Neuronal stem cell (in vitro differentiated cells): ENCODE measurements around the gene RGS6.

Experiments used
- DNase-seq: peaks from one replicate; pipeline ENCODE4 v3.0.0-alpha.2; 2013; ENCODE audit warnings: low spot score
- H2AFZ ChIP-seq: one replicate; pipeline ENCODE4 v1.6.1; 2013; ENCODE audit warnings: mild to moderate bottlenecking, low read length, inconsistent platforms
- H2AK5ac ChIP-seq: 2 replicates; pipeline ENCODE4 v1.6.1; 2013; ENCODE audit warnings: low read depth, mild to moderate bottlenecking, inconsistent platforms, low read length, moderate library complexity, mixed read lengths
- H2BK120ac ChIP-seq: 2 replicates; pipeline ENCODE4 v1.6.1; 2013; ENCODE audit warnings: low read depth, mild to moderate bottlenecking, inconsistent platforms, low read length, moderate library complexity, mixed read lengths
- H2BK12ac ChIP-seq: one replicate; pipeline ENCODE4 v1.6.1; 2013; ENCODE audit warnings: low read length, inconsistent platforms
- H2BK15ac ChIP-seq: 2 replicates; pipeline ENCODE4 v1.6.1; 2013; ENCODE audit warnings: mild to moderate bottlenecking, low read length, inconsistent platforms, mixed read lengths
- H2BK5ac ChIP-seq: one replicate; pipeline ENCODE4 v1.6.1; 2013; ENCODE audit warnings: inconsistent platforms, mild to moderate bottlenecking, low read length, moderate library complexity
- H3K14ac ChIP-seq: one replicate; pipeline ENCODE4 v1.6.1; 2013; ENCODE audit warnings: low read length, inconsistent platforms
- H3K18ac ChIP-seq: 2 replicates; pipeline ENCODE4 v1.6.1; 2013; ENCODE audit warnings: low read length, inconsistent platforms
- H3K23ac ChIP-seq: 2 replicates; pipeline ENCODE4 v1.6.1; 2013; ENCODE audit warnings: low read depth, mild to moderate bottlenecking, mixed read lengths, low read length, inconsistent platforms; ENCODE audit not compliant: poor library complexity
- H3K27ac ChIP-seq: replicated peaks from 3 replicates; pipeline ENCODE4 v1.5.1; 2013; ENCODE audit warnings: low read length, inconsistent platforms
- H3K27me3 ChIP-seq, 3 experiments: 2 replicates each; pipeline ENCODE4 v1.6.1; 2013; ENCODE audit warnings: low read length in 3 of 3, mild to moderate bottlenecking in 2 of 3, inconsistent platforms in 1 of 3, low read depth in 1 of 3, mixed read lengths in 1 of 3, moderate library complexity in 1 of 3; ENCODE audit not compliant: control insufficient read depth in 3 of 3, insufficient read depth in 3 of 3
- H3K36me3 ChIP-seq, 2 donors: replicated peaks in 1 of 2; 2 replicates each; pipeline ENCODE4 v1.6.1; 2013; ENCODE audit warnings: low read length in 2 of 2; ENCODE audit not compliant: control insufficient read depth in 2 of 2, insufficient read depth in 2 of 2
- H3K4ac ChIP-seq: 2 replicates; pipeline ENCODE4 v1.6.1; 2013; ENCODE audit warnings: inconsistent platforms, mild to moderate bottlenecking, low read length, moderate library complexity
- H3K4me1 ChIP-seq, 2 donors: 1 replicate in 1 of 2; 2 replicates in 1 of 2; pipeline ENCODE4 v1.6.1; 2013; ENCODE audit warnings: low read length in 2 of 2, low read depth in 1 of 2; ENCODE audit not compliant: control insufficient read depth in 2 of 2, insufficient read depth in 1 of 2
- H3K4me2 ChIP-seq: one replicate; pipeline ENCODE4 v1.6.1; 2013; ENCODE audit warnings: mild to moderate bottlenecking, low read length, inconsistent platforms; ENCODE audit not compliant: insufficient read depth, poor library complexity, severe bottlenecking
- H3K4me3 ChIP-seq, 2 donors: 2 replicates each; pipeline ENCODE4 v1.5.1; 2013; ENCODE audit warnings: low read length in 2 of 2, mild to moderate bottlenecking in 2 of 2, inconsistent platforms in 1 of 2, moderate library complexity in 1 of 2
- H3K79me1 ChIP-seq: one replicate; pipeline ENCODE4 v1.6.1; 2013; ENCODE audit warnings: low read depth, mild to moderate bottlenecking, inconsistent platforms, low read length, moderate library complexity
- H3K9ac ChIP-seq: one replicate; pipeline ENCODE4 v1.6.1; 2013; ENCODE audit warnings: mild to moderate bottlenecking, low read depth, low read length, inconsistent platforms; ENCODE audit not compliant: poor library complexity
- H3K9me3 ChIP-seq, 2 donors: replicated peaks in 1 of 2; 2 replicates each; pipeline versions ENCODE3 to v1.6.1; 2013; ENCODE audit warnings: low read length in 2 of 2, mild to moderate bottlenecking in 2 of 2, inconsistent platforms in 1 of 2, low read depth in 1 of 2, mixed read lengths in 1 of 2, moderate library complexity in 1 of 2; ENCODE audit not compliant: control insufficient read depth in 2 of 2, insufficient read depth in 1 of 2
- H4K8ac ChIP-seq: one replicate; pipeline ENCODE4 v1.6.1; 2013; ENCODE audit warnings: low read depth, mild to moderate bottlenecking, inconsistent platforms, low read length, moderate library complexity
- H4K91ac ChIP-seq: one replicate; pipeline ENCODE4 v1.6.1; 2013; ENCODE audit warnings: low read length, low read depth, mild to moderate bottlenecking, inconsistent platforms; ENCODE audit not compliant: poor library complexity
- WGBS, 2 donors: extraction: QIAGEN DNeasy Blood & Tissue Kit; methylation state at CpG; one replicate each; pipeline ENCODE4 v1.1.7; 2013; ENCODE audit warnings: missing lambda C conversion rate in 2 of 2, mixed read lengths in 1 of 2; ENCODE audit not compliant: insufficient read length in 2 of 2, insufficient replicate concordance in 1 of 2; ENCODE audit errors: extremely low coverage in 2 of 2; 5-methylcytosine and 5-hydroxymethylcytosine counted together

Gene RGS6

GRCh38 chr14:72045271-72045670 is 113.0 kb downstream of the RGS6 start:
- no peak for DNase-seq
- Histone ChIP-seq H3K4me3 (no peak overlapping the region), H2BK120ac (no peak overlapping the region), H3K9me3 (peaks cover 0 to 3% of the 10 kb centered on the region in 2 donors), H2BK12ac (no peak overlapping the region), H2BK5ac (no peak overlapping the region), H3K4me1 (peaks cover 0 to 2% of the 10 kb centered on the region in 2 donors), H3K14ac (no peak overlapping the region), H3K4ac (no peak overlapping the region), H3K27ac (no peak overlapping the region), H2BK15ac (no peak overlapping the region), H3K9ac (no peak overlapping the region), H3K36me3 (no peaks in the 10 kb centered on the region), H4K91ac (no peak overlapping the region), H3K27me3 (no peaks in the 10 kb centered on the region), H3K79me1 (no peaks in the 10 kb centered on the region), H3K23ac (no peak overlapping the region), H4K8ac (no peak overlapping the region), H2AK5ac (no peak overlapping the region), H2AFZ (no peak overlapping the region), H3K4me2 (no peak overlapping the region), H3K18ac (no peak overlapping the region)
- WGBS, 2 donors = no CpG with 5 or more reads among the region's 2 CpGs

GRCh38 chr14:72045885-72046284 is 113.7 kb downstream of the RGS6 start:
- Histone ChIP-seq H3K79me1 (no peaks in the 10 kb centered on the region), H2AFZ (no peak overlapping the region), H3K9ac (no peak overlapping the region), H2BK120ac (no peak overlapping the region), H3K4me2 (no peak overlapping the region), H3K36me3 (no peaks in the 10 kb centered on the region), H4K8ac (no peak overlapping the region), H3K9me3 (peaks cover 0 to 3% of the 10 kb centered on the region in 2 donors), H3K4ac (no peak overlapping the region), H3K27ac (no peak overlapping the region), H4K91ac (no peak overlapping the region), H2AK5ac (no peak overlapping the region), H3K27me3 (no peaks in the 10 kb centered on the region), H3K23ac (no peak overlapping the region), H2BK12ac (no peak overlapping the region), H3K4me1 (peaks cover 0 to 2% of the 10 kb centered on the region in 2 donors), H2BK15ac (no peak overlapping the region), H3K18ac (no peak overlapping the region), H3K14ac (no peak overlapping the region), H2BK5ac (no peak overlapping the region), H3K4me3 (no peak overlapping the region)
- no peak for DNase-seq
- no CpG with 5 or more reads among the region's 7 CpGs for whole genome bisulfite sequencing, 2 donors

- no peaks in the 10 kb centered on the region for H3K9me3 ChIP-seq
- no peak overlapping the region for H3K4ac ChIP-seq
- H3K79me1 ChIP-seq = no peaks in the 10 kb centered on the region
- H2AK5ac ChIP-seq = no peak overlapping the region
- no peak overlapping the region for H4K91ac ChIP-seq
- no CpG with 5 or more reads among the region's 1 CpG for WGBS, 2 donors
- no peak overlapping the region for H3K23ac ChIP-seq
- H3K36me3 ChIP-seq = no peaks in the 10 kb centered on the region
- H3K4me1 ChIP-seq = peaks cover 0 to 2% of the 10 kb centered on the region in 2 donors
- H3K14ac ChIP-seq = no peak overlapping the region
- H2BK15ac ChIP-seq = no peak overlapping the region
- H3K27ac ChIP-seq = no peak overlapping the region
- DNase-seq = no peak
- H4K8ac ChIP-seq = no peak overlapping the region
- H2BK5ac ChIP-seq = no peak overlapping the region
- no peaks in the 10 kb centered on the region for H3K27me3 ChIP-seq
- H3K4me3 ChIP-seq = no peak overlapping the region
- H3K9ac ChIP-seq = no peak overlapping the region
- H2AFZ ChIP-seq = no peak overlapping the region
- H3K18ac ChIP-seq = no peak overlapping the region
- no peak overlapping the region for H3K4me2 ChIP-seq
- H2BK12ac ChIP-seq = no peak overlapping the region
- H2BK120ac ChIP-seq = no peak overlapping the region
Observed at GRCh38 chr14:72049462-72049861, 117.2 kb downstream of the RGS6 start.

GRCh38 chr14:72052356-72052755 is 120.1 kb downstream of the RGS6 start:
- H3K4ac ChIP-seq = no peak overlapping the region
- no peak overlapping the region for H2BK5ac ChIP-seq
- no peak overlapping the region for H3K18ac ChIP-seq

More at GRCh38 chr14:72052356-72052755, 120.1 kb downstream of the RGS6 start:
- Histone ChIP-seq H2AK5ac (no peak overlapping the region), H3K4me2 (no peak overlapping the region), H3K9ac (no peak overlapping the region), H3K4me1 (peaks cover 0 to 2% of the 10 kb centered on the region in 2 donors), H2BK15ac (no peak overlapping the region), H3K4me3 (no peak overlapping the region), H2AFZ (no peak overlapping the region), H4K91ac (no peak overlapping the region), H3K36me3 (no peaks in the 10 kb centered on the region), H2BK12ac (no peak overlapping the region), H3K27ac (no peak overlapping the region), H4K8ac (no peak overlapping the region), H3K14ac (no peak overlapping the region), H3K23ac (no peak overlapping the region), H3K27me3 (no peaks in the 10 kb centered on the region), H3K79me1 (no peaks in the 10 kb centered on the region), H2BK120ac (no peak overlapping the region), H3K9me3 (no peaks in the 10 kb centered on the region)
- no CpG with 5 or more reads among the region's 2 CpGs for WGBS, 2 donors
- no peak for DNase-seq
